Right cardiac atrium (tissue), 5 donors: Measurements from ENCODE around the gene SRCAP. TPM values are rescaled to one million over a fixed set of nuclear protein-coding genes. Genes with fewer than 3 reads are reported as not detected.

Experiments
- ATAC-seq, 2 donors: fragments of 200-7000 bp; cut with Tn5 transposase; one replicate each; pipeline versions ENCODE4 v1.8.0 to v1.9.1; 2020; ENCODE audit warnings: moderate library complexity in 2 of 2, mild to moderate bottlenecking in 1 of 2
- DNase-seq, 3 donors: peaks; one replicate each; pipeline ENCODE4 v3.0.0-alpha.2; 2020
- H3K27ac ChIP-seq: one replicate; pipeline ENCODE4 v1.5.1; 2013; ENCODE audit warnings: mild to moderate bottlenecking, low read length, control low read depth, moderate library complexity
- H3K27me3 ChIP-seq: one replicate; pipeline ENCODE4 v1.6.1; 2013; ENCODE audit not compliant: control insufficient read depth, insufficient read depth
- H3K4me1 ChIP-seq: one replicate; pipeline ENCODE4 v1.6.1; 2013; ENCODE audit warnings: low read length; ENCODE audit not compliant: control insufficient read depth, insufficient read depth
- H3K4me3 ChIP-seq: one replicate; pipeline ENCODE4 v1.5.1; 2013; ENCODE audit warnings: low read length, control low read depth
- H3K9me3 ChIP-seq: one replicate; pipeline ENCODE4 v1.6.1; 2013; ENCODE audit warnings: low read length; ENCODE audit not compliant: control insufficient read depth
- WGBS: extraction: QIAGEN DNeasy Blood & Tissue Kit; methylation state at CpG from one replicate; pipeline ENCODE4 v1.1.7; 2013; 5-methylcytosine and 5-hydroxymethylcytosine counted together
- intact Hi-C, 4 donors: fragments of 100-400 bp; cut with DNase I; formaldehyde crosslinking; loops; one replicate each; pipeline versions ENCODE4 v1.11.0 to v1.14.0; 2022 to 2023
- polyA plus RNA-seq: library from polyadenylated mRNA; stranded (reverse); fragments of 200-250 nt; gene quantifications from one replicate; pipeline ENCODE4 v1.2.3, GENCODE V29; 2013
- total RNA-seq, 4 donors: library from RNA; stranded (reverse); fragmentation: NEBNext Ultra II Directional; extraction: Animal tissue kit (Norgen Biotek cat#: 25700); gene quantifications; one replicate each; pipeline ENCODE4 v1.2.1, GENCODE V29; 2021
- donor health status: healthy with polysubstance abuse.
- donor health status: DM: no; HTN: yes; CAD: no.
- donor health status: DM: no; HTN: no; CAD: no.
- donor health status: DM: no; HTN: yes; CAD: no; lungs with severe emphysema.
- donor health status: DM: yes; HTN: yes; CAD: no.

The SRCAP gene
- total and polyA plus RNA-seq, 5 donors = 27.6 to 61.2 (median 43.6) TPM

DNA sequence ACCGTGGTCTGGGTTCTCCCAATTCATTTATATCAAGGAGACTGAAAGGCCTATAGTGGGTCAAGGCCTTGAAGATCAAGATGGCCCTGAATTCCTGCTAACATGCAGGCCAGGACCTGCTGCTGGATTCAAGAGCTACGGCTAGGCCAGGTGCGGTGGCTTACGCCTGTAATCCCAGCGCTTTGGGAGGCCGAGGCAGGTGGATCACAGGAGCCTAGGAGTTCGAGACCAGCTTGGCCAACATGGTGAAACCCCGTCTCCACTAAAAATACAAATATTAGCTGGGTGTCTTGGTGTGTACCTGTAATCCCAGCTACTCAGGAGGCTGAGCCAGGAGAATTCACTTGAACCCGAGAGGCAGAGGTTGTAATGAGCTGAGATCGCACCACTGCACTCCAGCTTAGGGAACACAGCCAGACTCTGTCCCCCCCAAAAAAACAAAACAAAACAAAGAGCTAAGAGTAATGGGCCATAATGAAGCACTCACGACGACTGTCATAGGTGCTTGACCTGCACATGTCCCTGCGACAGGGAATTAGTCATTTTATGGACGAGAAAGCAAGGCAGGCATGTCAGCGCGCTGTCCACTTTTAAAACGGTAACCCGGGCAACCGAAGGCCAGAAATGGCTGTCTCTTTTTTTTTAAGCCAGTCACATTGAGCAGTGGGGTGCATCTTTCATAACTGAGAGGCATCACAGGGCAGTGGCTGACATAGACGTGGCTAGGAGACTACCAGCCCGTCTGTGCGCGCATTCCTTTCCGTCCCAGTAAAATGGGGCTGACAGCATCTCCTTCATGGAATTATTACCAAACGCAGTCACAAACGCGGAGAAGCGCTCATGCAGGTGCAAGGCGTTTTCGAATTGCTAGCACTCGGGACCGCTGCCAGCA lies 41.8 kb upstream of the SRCAP start:
- Histone ChIP-seq H3K4me3 (peak overlapping the region; percentile 33), H3K27ac (peak overlapping the region; percentile 94), H3K4me1 (peaks cover 10% of the 10 kb centered on the region), H3K9me3 (no peaks in the 10 kb centered on the region), H3K27me3 (no peaks in the 10 kb centered on the region)
- no peak for DNase-seq
- no peak for ATAC-seq
- WGBS = 30% methylated on average over 32 of the region's 32 CpGs
- intact Hi-C loops = no loop called here

DNA sequence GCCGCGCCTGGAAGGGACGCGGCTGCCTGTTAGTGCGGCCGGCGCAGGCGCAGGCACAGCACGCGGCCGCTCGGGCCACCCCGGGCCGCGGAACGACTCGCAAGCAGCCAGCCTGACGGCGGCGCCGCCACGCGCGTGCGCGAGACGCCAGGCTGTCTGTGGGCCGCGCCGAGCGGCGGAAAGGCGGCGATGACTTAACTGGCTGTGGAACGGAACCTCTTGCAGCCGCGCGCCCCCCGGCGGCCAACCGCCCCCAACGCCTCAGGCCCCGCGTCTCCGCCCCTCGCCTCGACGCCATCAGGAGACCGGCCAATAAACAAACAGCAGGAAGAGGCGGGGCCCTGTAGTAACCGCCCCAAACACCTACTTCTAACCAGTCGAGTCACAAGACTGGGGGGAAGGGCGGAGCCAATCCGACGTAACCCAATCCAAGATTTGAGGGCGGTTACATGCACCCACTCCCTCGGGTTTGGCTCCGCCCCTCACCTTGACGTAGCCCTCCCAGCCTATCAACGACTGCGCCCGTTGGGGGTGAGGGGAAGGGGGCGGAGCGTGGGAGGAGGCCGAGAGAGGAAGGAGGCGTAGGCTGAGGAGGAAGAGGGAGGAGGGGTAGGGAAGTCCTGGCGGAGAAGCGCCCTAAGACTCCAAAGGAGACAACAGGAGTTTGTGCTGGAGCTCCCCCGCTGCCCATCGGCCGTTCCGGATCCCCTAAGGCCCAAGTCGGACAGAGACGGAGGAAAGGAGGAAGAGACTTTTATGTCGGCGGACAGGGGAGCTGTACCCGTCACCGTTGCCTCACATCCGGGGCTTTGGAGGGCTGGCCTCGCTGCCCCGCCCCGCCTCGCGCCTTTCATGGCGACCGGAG lies 40.9 kb upstream of the SRCAP start, which contains the start of gene FBRS:
Gene FBRS, plus strand, starts transcription at position 566 of the 865 bp plus-strand sequence. CDS start 1,088 bp downstream, outside the sequence.
- Histone ChIP-seq H3K9me3 (no peaks in the 10 kb centered on the region), H3K27me3 (no peaks in the 10 kb centered on the region), H3K4me3 (peak within 1 kb of the TSS; percentile 96), H3K4me1 (peaks cover 10% of the 10 kb centered on the region), H3K27ac (peak within 1 kb of the TSS; percentile 99)
- intact Hi-C loops = no loop called here
- DNase-seq (peak; percentile 100), ATAC-seq (peak; percentile 92 to 94)
- under 1% methylated on average over 86 of the region's 86 CpGs for WGBS

DNA sequence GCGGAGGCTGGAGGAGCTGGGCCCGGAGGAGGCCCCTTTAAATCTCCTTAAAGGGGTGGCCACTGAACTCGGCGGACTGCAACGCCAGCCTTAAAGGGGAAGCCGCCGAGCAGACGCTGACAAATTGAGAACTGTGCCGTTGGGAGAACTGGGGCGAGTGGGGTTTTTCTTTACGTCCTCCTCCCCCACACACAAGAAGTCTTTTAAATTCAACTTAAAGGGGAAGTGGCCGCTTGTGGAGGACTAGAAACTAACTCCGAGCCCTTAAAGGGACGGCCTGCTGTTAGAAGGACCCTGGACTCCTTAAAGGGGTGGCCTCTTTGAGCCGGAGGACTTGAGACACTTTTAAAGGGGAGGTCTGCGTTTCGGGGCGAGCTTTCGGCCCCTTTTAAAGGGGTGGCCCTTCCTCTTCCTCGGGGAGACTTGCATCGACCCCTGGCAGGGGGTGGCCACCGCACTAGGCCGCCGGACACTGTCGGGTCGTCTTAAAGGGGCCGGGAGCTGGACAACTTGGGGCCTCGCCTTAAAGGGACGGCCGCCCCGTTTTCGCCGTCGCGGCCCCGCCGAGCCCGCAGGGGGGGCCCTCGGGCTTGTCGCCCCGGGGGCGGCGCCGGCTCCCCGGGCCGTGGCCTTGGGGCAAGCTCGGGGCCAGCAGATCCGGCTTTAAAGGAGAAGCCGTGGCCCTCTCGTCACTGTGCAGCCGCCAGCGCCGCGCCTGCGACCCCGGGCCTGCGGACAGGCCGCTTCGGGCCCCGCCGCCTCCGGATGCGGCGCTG lies 40.1 kb upstream of the SRCAP start:
- Histone ChIP-seq H3K4me1 (peaks cover 12% of the 10 kb centered on the region), H3K4me3 (peak overlapping the region; percentile 96)
- intact Hi-C loops = no loop called here

DNA sequence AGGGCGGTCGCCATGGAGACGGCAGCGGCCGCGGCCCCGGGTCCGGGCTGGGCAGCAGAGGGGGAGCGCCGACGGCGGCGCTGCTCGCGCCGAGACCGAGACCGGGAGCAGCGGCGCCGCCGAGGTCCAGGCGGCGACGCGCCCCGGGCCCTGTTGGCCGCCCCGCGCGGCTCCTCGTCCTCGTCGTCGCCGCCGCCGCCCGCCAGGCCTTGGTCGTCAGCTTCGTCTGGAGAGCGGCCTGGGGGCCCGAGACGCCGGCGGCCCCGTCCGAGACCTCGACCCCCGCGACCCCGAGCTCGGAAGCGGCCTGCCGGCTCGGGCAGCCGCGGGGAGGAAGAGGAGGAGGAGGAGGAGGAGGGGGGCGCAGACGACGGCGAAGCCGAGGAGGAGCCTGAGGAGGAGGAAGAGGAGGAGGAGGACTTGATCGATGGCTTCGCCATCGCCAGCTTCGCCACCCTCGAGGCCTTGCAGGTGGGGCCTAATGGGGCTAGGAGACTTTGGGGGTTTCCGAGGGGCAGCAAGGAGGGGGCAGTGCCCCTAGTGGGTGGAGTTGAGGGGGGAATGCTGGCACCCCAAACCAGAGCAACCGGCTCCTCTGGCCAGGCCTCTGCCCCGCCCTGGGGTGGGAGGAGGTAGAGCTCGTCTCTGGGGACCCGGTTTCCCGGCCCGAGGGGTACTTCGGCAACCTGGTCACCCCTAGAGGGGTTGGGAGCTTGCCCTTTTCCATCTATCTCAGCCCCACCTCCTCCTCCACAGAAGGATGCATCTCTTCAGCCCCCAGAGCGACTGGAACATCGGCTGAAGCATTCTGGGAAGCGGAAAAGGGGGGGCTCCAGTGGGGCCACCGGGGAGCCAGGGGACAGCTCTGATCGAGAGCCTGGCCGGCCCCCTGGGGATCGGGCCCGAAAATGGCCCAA lies 39.2 kb upstream of the SRCAP start:
- H3K9me3 ChIP-seq = no peaks in the 10 kb centered on the region
- ATAC-seq (no peak), DNase-seq (peak; percentile 58 to 83 (median 75))
- peaks cover 12% of the 10 kb centered on the region for H3K4me1 ChIP-seq
- WGBS = under 1% methylated on average over 83 of the region's 84 CpGs
- peak overlapping the region; percentile 99 for H3K27ac ChIP-seq
- H3K4me3 ChIP-seq = peak overlapping the region; percentile 96
- intact Hi-C loops = no loop called here
- H3K27me3 ChIP-seq = no peaks in the 10 kb centered on the region

More for the DNA sequence above, 40.1 kb upstream of the SRCAP start:
- no peaks in the 10 kb centered on the region for H3K27me3 ChIP-seq
- WGBS = under 1% methylated on average over 64 of the region's 64 CpGs
- H3K9me3 ChIP-seq = no peaks in the 10 kb centered on the region
- H3K27ac ChIP-seq = peak overlapping the region; percentile 99
- ATAC-seq (peak; percentile 33 to 51), DNase-seq (peak; percentile 85 to 94 (median 93))

DNA sequence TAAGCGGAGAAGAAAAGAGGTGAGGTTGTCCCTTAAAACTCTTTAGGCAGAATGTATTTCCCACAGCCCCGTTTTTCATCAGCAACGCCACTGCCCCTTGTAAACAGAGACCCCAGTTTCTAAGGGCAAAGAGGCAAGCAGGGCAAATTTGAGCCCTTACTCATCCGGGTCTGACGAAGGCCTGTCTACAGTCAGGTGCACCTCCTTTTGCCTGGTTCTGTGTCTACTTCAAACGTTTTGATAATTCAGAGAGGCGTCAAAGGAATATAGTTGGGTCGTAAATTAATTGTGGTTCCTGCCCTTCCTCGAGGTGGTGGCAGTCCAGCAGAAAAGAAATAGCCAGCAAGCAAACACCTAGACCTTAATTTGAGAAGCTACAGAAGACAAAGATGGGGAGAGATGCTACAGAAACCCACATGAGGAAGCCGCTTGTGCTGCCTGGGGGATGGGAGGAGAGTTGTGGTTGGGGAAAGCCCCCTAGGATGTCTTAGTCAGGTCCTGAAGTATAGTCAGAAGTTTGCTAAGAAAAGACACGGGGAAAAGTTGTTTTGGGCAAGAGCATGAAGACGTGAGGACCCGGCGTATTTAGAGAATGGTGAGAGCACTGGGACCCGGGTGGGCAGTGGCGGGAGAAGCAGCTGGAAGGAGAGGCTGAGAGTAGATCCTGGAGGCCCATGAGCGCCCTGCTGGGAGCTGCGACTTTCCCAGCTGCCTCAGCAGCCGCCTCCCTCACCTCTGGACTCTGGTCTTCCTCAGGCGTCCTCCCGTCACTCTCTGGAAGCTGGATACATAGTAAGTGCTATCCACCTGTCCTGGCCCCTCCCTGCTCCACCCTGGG lies 38.3 kb upstream of the SRCAP start:
- DNase-seq = peak in 1 of 3 donors; percentile 61
- no peak for ATAC-seq
- no peak overlapping the region for H3K27ac ChIP-seq
- no peaks in the 10 kb centered on the region for H3K9me3 ChIP-seq
- H3K27me3 ChIP-seq = no peaks in the 10 kb centered on the region
- intact Hi-C loops = no loop called here
- 43% methylated on average over 21 of the region's 21 CpGs for WGBS
- peaks cover 12% of the 10 kb centered on the region for H3K4me1 ChIP-seq
- peak overlapping the region; percentile 96 for H3K4me3 ChIP-seq

DNA sequence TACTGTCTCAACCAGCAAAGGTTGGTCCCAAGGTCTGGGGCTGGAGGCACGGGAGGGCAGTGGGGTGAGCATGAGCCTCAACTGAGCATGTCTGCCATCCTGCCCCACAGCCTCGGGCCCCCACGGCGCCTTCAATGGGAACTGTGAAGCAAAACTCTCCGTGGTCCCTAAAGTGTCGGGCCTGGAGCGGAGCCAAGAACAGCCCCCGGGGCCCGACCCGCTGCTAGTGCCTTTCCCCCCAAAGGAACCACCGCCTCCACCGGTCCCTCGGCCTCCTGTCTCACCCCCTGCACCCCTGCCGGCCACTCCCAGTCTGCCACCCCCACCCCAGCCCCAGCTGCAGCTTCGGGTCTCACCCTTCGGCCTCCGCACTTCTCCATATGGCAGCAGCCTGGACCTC lies 36.5 kb upstream of the SRCAP start:
- DNase-seq (peak in 2 of 3 donors; percentile 61 to 67), ATAC-seq (no peak)
- H3K9me3 ChIP-seq = no peaks in the 10 kb centered on the region
- peaks cover 10% of the 10 kb centered on the region for H3K4me1 ChIP-seq
- intact Hi-C loops = no loop called here
- WGBS = 74% methylated on average over 17 of the region's 17 CpGs
- H3K4me3 ChIP-seq = no peak overlapping the region
- no peak overlapping the region for H3K27ac ChIP-seq
- no peaks in the 10 kb centered on the region for H3K27me3 ChIP-seq

DNA sequence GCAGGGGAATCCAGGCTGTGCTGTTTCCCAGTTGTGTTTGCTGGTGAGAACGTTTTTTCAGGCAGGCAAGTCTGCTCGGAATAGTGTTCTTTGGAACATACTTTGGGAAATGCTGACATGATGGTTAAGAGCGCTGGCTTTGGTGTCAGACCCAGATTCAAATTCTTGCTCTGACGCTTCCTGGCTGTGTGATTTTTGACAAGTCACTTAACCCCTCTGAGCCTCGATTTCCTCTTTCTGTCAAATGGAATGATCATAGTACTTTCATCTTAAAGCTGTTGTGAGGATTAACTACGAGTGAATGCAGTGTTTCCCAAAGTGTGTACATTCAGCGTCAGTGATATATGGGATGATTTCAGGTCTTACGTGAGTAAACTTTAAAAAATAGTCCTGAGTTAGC lies 35.9 kb upstream of the SRCAP start:
- Histone ChIP-seq H3K4me1 (peaks cover 10% of the 10 kb centered on the region), H3K4me3 (no peak overlapping the region), H3K27ac (no peak overlapping the region), H3K27me3 (no peaks in the 10 kb centered on the region), H3K9me3 (no peaks in the 10 kb centered on the region)
- no peak for ATAC-seq
- DNase-seq = no peak
- 79% methylated on average over 8 of the region's 8 CpGs for WGBS
- intact Hi-C loops = no loop called here

DNA sequence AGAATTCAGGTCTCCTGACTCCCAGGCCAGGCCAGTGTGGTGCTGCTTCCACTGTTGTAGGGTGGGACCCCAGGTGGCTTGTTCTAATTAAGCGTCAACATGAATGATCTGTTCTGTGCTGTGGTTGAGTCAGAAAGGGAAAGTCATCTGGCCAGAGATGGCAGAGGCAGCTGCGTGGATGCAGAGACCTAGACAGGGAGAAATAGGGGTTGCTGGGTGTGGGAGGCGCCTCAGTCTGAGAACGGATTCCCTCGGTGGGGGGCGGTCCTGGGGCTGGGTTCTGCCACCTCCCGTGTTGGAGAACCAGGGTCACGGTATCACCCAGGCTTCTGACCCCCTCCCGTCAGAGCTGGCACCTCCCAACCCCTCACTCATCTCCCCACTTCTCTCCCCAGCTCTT lies 35.2 kb upstream of the SRCAP start:
- no peak for DNase-seq
- no peak for ATAC-seq
- H3K4me1 ChIP-seq = peaks cover 10% of the 10 kb centered on the region
- no peak overlapping the region for H3K27ac ChIP-seq
- no peak overlapping the region for H3K4me3 ChIP-seq
- 76% methylated on average over 9 of the region's 9 CpGs for WGBS
- intact Hi-C loops = no loop called here
- no peaks in the 10 kb centered on the region for H3K9me3 ChIP-seq
- H3K27me3 ChIP-seq = no peaks in the 10 kb centered on the region

DNA sequence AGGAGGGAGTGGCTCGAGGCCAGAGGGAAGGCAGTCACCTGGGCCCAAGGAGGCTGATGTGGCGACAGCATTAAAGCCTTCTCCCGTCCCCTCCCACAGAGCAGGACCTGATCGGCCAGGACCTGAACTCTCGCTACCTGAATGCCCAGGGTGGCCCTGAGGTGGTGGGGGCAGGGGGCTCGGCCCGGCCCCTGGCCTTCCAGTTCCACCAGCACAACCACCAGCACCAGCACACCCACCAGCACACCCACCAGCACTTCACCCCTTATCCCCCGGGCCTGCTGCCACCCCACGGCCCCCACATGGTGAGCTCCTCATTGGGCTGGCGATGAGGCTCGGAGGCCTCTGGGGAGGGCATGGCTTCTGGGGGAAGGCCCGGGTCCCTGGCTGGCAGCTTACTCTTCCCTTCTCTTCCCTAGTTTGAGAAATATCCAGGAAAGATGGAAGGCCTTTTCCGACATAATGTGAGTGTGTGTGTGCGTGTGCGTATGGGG lies 34.3 kb upstream of the SRCAP start:
- Histone ChIP-seq H3K4me3 (no peak overlapping the region), H3K27me3 (no peaks in the 10 kb centered on the region), H3K9me3 (no peaks in the 10 kb centered on the region), H3K4me1 (peaks cover 10% of the 10 kb centered on the region), H3K27ac (no peak overlapping the region)
- intact Hi-C loops = no loop called here
- DNase-seq = no peak
- ATAC-seq = no peak
- 87% methylated on average over 15 of the region's 15 CpGs for WGBS
